HEK293T (cell line): ENCODE results near the gene MYO18B.

Experiments
- CTCF ChIA-PET: fragments of 350-600 bp; formaldehyde crosslinking; extraction: SDS; loops from one replicate; lab custom pipeline; 2021; ENCODE audit warnings: antibody characterized with exemption, inconsistent platforms; lab: Yijun Ruan, JAX
- POLR2A ChIA-PET: fragments of 350-600 bp; formaldehyde crosslinking; extraction: SDS; loops from one replicate; lab custom pipeline; 2020; ENCODE audit warnings: antibody characterized with exemption, inconsistent platforms; lab: Yijun Ruan, JAX
- DNase-seq: peaks from one replicate; pipeline ENCODE4 v3.0.0; 2012; ENCODE audit warnings: mixed read lengths; ENCODE audit errors: extremely low spot score
- ARNT ChIP-seq: fragments of 450-650 bp; IDR thresholded peaks from 2 replicates; pipeline ENCODE4 v1.6.1; 2017; ENCODE audit warnings: mild to moderate bottlenecking
- BHLHE40 ChIP-seq: fragments of 450-650 bp; IDR thresholded peaks from 2 replicates; pipeline ENCODE4 v1.6.1; 2016; ENCODE audit warnings: mild to moderate bottlenecking, moderate library complexity, borderline replicate concordance
- CTBP1 ChIP-seq: fragments of 450-650 bp; IDR thresholded peaks from 2 replicates; pipeline ENCODE4 v1.6.1; 2016; ENCODE audit warnings: borderline replicate concordance
- ELF4 ChIP-seq: fragments of 450-650 bp; IDR thresholded peaks from 2 replicates; pipeline ENCODE4 v1.6.1; 2017; ENCODE audit warnings: antibody characterized with exemption
- FOXA1 ChIP-seq: fragments of 450-650 bp; IDR thresholded peaks from 2 replicates; pipeline ENCODE4 v1.6.1; 2016; ENCODE audit warnings: mild to moderate bottlenecking
- FOXK2 ChIP-seq: fragments of 450-650 bp; IDR thresholded peaks from 2 replicates; pipeline ENCODE4 v1.6.1; 2016; ENCODE audit warnings: mild to moderate bottlenecking
- FOXM1 ChIP-seq: fragments of 450-650 bp; IDR thresholded peaks from 2 replicates; pipeline ENCODE4 v1.6.1; 2017; ENCODE audit warnings: mild to moderate bottlenecking, borderline replicate concordance
- HDGF ChIP-seq: fragments of 450-650 bp; IDR thresholded peaks from 2 replicates; pipeline ENCODE4 v1.6.1; 2017; ENCODE audit warnings: antibody characterized with exemption, borderline replicate concordance
- L3MBTL2 ChIP-seq: fragments of 450-650 bp; conservative IDR thresholded peaks from 2 replicates; pipeline ENCODE4 v1.6.1; 2016; ENCODE audit warnings: mild to moderate bottlenecking
- LEF1 ChIP-seq: fragments of 450-650 bp; IDR thresholded peaks from 2 replicates; pipeline ENCODE4 v1.6.1; 2017; ENCODE audit warnings: mild to moderate bottlenecking, borderline replicate concordance
- NFRKB ChIP-seq: fragments of 450-650 bp; IDR thresholded peaks from 2 replicates; pipeline ENCODE4 v1.6.1; 2016; ENCODE audit warnings: mild to moderate bottlenecking, moderate library complexity
- SP1 ChIP-seq: fragments of 450-650 bp; IDR thresholded peaks from 2 replicates; pipeline ENCODE4 v1.6.1; 2017
- SUZ12 ChIP-seq: fragments of 450-650 bp; IDR thresholded peaks from 2 replicates; pipeline ENCODE4 v1.6.1; 2016; ENCODE audit warnings: mild to moderate bottlenecking
- TARDBP ChIP-seq: fragments of 450-650 bp; IDR thresholded peaks from 2 replicates; pipeline ENCODE4 v1.6.1; 2016
- ZNF384 ChIP-seq: fragments of 450-650 bp; IDR thresholded peaks from 2 replicates; pipeline ENCODE4 v1.6.1; 2016
- TF ChIP-seq, protein P1 (sequence below): fragments of 450-650 bp; IDR thresholded peaks from 2 replicates; pipeline ENCODE4 v1.6.1; 2016

Gene MYO18B

DNA sequence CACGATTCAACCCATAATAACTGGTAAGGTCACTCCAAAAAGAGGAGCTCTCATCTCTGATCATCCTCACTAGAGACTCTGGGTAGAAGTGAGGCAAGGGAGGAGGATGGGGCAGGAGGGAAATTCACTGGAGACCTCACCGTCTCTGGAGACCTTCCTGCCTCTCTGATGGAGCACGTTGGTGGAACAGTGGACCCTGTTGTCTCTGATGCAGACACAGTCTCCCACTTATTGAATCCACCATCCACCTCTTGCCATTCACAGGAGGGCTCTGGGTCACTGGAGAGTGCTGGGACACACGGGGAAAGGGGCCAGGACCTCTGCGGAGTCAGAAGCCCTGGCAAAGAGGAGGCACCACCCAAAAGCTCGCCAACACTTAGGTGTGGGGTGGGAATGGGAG, 289.7 kb downstream of the MYO18B start:
- TF ChIP-seq ARNT (no peak), BHLHE40 (no peak), FOXA1 (no peak), ZNF384 (no peak), FOXK2 (no peak), SP1 (no peak), LEF1 (no peak), SUZ12 (no peak), ELF4 (no peak), HDGF (no peak)
- TF ChIP-seq, protein P1, sequence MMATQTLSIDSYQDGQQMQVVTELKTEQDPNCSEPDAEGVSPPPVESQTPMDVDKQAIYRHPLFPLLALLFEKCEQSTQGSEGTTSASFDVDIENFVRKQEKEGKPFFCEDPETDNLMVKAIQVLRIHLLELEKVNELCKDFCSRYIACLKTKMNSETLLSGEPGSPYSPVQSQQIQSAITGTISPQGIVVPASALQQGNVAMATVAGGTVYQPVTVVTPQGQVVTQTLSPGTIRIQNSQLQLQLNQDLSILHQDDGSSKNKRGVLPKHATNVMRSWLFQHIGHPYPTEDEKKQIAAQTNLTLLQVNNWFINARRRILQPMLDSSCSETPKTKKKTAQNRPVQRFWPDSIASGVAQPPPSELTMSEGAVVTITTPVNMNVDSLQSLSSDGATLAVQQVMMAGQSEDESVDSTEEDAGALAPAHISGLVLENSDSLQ = no peak
- POLR2A ChIA-PET = no interaction called here
- DNase-seq = no peak
- CTCF ChIA-PET = no interaction called here

DNA sequence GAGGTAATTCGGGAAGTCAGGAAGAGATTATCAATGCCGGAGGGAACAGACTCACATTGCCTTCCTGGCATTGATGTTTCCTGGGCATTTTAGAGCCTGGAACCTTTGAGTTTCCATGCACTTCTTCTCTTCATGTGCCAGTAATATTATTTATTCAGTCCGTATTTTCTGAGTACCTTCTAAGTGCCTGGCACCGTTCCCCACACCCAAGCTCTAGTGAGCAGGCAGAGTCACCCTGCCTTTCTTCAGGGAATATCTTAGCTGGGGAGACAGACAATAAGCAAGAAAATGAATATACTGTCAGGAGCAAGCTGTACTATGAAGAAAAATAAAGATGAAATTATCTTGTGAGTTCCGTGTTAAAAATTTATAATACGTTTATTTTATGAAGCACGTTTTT, 291.1 kb downstream of the MYO18B start:
- DNase-seq = no peak
- ChIA-PET POLR2A (no interaction called here), CTCF (no interaction called here)
- TF ChIP-seq BHLHE40 = no peak
- TF ChIP-seq TARDBP = no peak
- TF ChIP-seq, protein P1 = no peak
- no peak for TF ChIP-seq ELF4
- no peak for TF ChIP-seq L3MBTL2
- TF ChIP-seq FOXM1 = no peak
- TF ChIP-seq HDGF = no peak
- TF ChIP-seq FOXA1 = no peak
- TF ChIP-seq FOXK2 = no peak
- TF ChIP-seq SP1 = no peak
- no peak for TF ChIP-seq ZNF384
- TF ChIP-seq NFRKB = no peak
- no peak for TF ChIP-seq SUZ12
- TF ChIP-seq LEF1 = no peak
- no peak for TF ChIP-seq ARNT
- no peak for TF ChIP-seq CTBP1

DNA sequence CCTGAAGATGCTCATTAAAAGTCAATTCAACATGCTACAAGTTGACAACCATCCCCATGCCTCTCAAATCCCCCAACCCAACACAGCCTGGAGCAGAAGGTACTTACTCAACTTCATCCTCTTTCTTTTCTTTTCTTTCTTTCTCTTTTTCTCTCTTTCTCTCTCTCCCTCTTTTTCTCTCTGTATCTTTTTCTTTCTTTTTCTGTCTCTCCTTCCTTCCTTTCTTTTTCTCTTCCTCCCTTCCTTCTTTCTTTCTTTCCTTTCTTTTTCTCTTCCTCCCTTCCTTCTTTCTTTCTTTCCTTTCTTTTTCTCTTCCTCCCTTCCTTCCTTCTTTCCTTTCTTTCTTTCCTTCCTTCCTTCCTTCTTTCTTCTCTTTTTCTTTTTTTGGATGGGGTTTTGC, 291.6 kb downstream of the MYO18B start:
- DNase-seq = no peak
- TF ChIP-seq L3MBTL2 = no peak
- no peak for TF ChIP-seq SP1
- no peak for TF ChIP-seq SUZ12
- no peak for TF ChIP-seq ZNF384
- TF ChIP-seq FOXA1 = no peak
- TF ChIP-seq BHLHE40 = no peak
- POLR2A ChIA-PET = no interaction called here

DNA sequence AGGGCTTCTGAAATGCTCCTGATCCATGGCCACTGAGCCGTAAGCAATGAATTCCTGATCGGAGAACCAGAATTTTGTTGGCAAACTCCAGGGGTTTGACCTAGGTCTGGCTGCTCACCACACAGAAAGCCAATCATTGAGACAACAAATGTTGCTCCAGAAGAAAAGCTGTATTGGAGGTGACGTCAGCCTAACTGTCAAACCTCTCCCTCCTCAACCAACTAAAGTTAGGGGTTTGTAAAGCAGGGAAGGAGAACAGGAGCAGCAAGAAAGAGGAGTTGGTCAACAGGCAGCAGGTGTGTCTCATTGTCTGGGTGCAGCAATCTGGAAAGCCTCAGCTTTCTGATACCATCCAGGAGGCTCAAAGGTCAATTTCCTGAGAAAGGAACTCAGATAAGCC, 293.5 kb downstream of the MYO18B start:
- no peak for DNase-seq
- TF ChIP-seq NFRKB = no peak
- no peak for TF ChIP-seq HDGF
- TF ChIP-seq L3MBTL2 = no peak
- no peak for TF ChIP-seq ZNF384
- CTCF ChIA-PET = interaction anchor here (0.8 kb wide), 1 partner anchor 137 kb away, joined by 3 read pairs; no protein-coding TSS in a partner anchor
- POLR2A ChIA-PET = no interaction called here

More for the DNA sequence above, 291.6 kb downstream of the MYO18B start:
- CTCF ChIA-PET = no interaction called here

DNA sequence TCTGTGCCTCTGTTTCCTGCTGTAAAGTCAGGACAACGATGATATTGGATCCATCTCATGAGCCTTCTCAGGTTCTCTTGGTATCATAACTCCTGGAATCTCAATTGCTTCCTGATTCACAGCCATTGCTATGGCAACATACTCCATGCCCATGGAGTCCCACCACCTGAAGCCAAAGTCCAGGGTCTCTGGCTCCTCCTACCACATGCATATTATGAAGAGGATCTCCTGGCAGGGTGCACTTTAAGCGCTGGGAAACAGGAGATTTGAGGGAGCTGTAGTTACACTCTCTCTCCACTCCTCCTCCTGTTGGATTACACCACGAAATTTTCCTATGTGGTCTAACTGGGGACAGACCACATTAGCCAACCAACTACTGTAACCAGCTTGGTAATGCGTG, 296.4 kb downstream of the MYO18B start:
- POLR2A ChIA-PET = no interaction called here
- TF ChIP-seq FOXK2 = no peak
- TF ChIP-seq LEF1 = no peak
- no peak for TF ChIP-seq SUZ12
- TF ChIP-seq L3MBTL2 = no peak
- no peak for TF ChIP-seq ELF4
- TF ChIP-seq, protein P1 = no peak
- no peak for TF ChIP-seq FOXM1
- no peak for TF ChIP-seq ARNT
- no peak for TF ChIP-seq ZNF384
- TF ChIP-seq CTBP1 = no peak
- TF ChIP-seq HDGF = no peak
- TF ChIP-seq SP1 = no peak
- no peak for TF ChIP-seq FOXA1
- TF ChIP-seq BHLHE40 = no peak
- TF ChIP-seq TARDBP = no peak
- TF ChIP-seq NFRKB = no peak
- no peak for DNase-seq
- CTCF ChIA-PET = no interaction called here

DNA sequence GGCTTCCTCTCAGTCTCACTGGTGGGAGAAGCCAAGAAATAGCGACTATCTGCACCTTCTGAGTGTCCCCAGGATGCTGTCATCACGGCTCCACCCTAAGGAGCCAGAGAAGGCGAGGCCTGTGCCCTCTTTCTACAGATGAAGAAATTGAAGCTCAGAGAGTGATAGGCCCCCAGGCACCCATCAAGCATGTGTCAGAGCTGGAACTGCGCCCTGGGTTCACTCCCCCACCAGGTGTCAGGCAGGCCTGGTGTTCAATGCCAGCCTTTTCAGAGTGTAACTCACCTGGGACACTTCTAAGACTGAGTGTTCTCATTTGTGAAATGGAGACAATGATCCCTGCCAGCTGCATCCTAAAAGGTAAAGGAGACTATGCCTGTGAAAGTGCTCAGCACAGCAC, 299.9 kb downstream of the MYO18B start:
- ChIA-PET CTCF (no interaction called here), POLR2A (no interaction called here)
- DNase-seq = no peak
- no peak for TF ChIP-seq FOXK2
- no peak for TF ChIP-seq L3MBTL2
- no peak for TF ChIP-seq HDGF

DNA sequence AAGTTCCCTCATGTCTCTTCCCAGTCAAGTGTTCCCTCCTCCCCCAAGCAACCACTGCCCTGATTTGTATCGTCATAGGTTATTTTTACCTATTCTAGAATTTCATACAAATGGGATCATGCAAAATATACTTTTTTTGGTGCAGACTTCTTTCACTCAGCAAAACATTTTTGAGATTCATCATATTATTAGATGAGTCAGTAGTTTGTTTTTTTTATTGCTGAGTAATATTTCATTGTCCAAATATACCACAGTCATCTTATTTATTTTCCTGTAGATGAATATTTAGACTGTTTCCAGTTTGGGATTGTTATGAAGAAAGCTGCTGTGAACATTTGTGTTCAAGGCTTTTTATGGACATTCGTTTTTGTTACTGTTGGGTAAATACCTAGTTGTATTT, 301.0 kb downstream of the MYO18B start:
- CTCF ChIA-PET = no interaction called here
- POLR2A ChIA-PET = no interaction called here
- no peak for DNase-seq
- TF ChIP-seq CTBP1 (no peak), ARNT (no peak), L3MBTL2 (no peak), FOXK2 (no peak), SUZ12 (no peak), ELF4 (no peak), SP1 (no peak), BHLHE40 (no peak), TARDBP (no peak), FOXM1 (no peak), LEF1 (no peak), ZNF384 (no peak), HDGF (no peak), FOXA1 (no peak), NFRKB (no peak)
- TF ChIP-seq, protein P1 = no peak
